Measurements from ENCODE around the gene ANKRD9.
A peak's percentile ranks its signal among the peaks of the same experiment; 100 is the strongest.

Gene ANKRD9

DNA sequence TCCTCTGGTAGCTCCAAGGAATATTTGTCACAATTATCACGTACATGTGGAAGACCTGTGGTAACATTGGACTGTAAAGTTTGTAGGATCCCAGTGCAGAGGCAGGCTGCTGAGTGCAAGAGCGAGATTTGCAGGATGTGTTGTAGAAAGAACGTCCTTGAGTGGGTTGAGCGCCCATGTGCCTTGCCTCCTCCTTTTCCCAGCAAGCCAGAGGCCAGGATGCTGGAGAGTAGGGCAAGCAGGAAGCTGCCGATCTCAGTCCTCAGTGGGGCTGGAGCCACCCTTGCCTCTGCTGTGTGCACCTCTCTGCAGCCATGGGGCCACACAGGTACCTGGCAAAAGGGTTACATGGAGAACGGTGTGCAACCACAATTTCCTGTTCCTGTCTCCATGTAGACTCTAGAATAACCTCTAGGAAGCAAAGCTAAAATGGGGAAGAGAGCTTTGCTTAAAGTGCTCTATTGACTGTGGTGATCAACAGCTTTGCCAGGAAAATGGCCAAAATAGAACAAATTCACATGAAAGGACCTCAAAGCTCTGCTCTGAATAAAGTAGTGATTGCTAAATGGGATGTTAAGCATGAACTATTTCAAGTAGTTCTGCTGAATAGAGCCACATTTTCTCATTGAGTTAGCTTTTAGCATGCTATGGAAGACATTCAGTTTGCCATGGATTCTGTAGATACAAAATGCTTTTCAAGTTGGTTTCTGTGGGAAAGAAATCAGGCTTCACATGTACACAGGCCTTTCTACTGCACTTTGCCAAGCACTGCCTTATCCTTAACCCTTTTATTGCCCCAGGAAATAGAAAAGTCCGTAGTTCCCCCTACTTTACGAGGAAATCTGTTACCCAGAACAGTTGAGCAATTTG lies 37.4 kb downstream of the ANKRD9 start:
- H3K9ac ChIP-seq (ENCODE audit: low read depth, low read length): no peak overlapping the region
- H3K27ac ChIP-seq (ENCODE audit: low read length): no peak overlapping the region
- no peak for TF ChIP-seq EZH2 (IDR thresholded peaks at IDR 0.05; ENCODE audit: borderline replicate concordance, low read depth, low read length, severe bottlenecking)
- TF ChIP-seq, protein P1, sequence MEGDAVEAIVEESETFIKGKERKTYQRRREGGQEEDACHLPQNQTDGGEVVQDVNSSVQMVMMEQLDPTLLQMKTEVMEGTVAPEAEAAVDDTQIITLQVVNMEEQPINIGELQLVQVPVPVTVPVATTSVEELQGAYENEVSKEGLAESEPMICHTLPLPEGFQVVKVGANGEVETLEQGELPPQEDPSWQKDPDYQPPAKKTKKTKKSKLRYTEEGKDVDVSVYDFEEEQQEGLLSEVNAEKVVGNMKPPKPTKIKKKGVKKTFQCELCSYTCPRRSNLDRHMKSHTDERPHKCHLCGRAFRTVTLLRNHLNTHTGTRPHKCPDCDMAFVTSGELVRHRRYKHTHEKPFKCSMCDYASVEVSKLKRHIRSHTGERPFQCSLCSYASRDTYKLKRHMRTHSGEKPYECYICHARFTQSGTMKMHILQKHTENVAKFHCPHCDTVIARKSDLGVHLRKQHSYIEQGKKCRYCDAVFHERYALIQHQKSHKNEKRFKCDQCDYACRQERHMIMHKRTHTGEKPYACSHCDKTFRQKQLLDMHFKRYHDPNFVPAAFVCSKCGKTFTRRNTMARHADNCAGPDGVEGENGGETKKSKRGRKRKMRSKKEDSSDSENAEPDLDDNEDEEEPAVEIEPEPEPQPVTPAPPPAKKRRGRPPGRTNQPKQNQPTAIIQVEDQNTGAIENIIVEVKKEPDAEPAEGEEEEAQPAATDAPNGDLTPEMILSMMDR (IDR thresholded peaks at IDR 0.05; ENCODE audit: borderline replicate concordance, extremely low read depth, low read length, poor library complexity, severe bottlenecking): no peak
- H3K4me3 ChIP-seq (ENCODE audit: low read depth in 1 of 2, low read length in 2 of 2): no peak overlapping the region
- no peaks in the 10 kb centered on the region for H3K79me2 ChIP-seq (ENCODE audit: insufficient read depth, low read length)
- H3K4me2 ChIP-seq (ENCODE audit: insufficient read depth, low read length): no peak overlapping the region
- no peak overlapping the region for H2AFZ ChIP-seq (ENCODE audit: low read depth, low read length)
- H3K36me3 ChIP-seq (ENCODE audit: insufficient read depth, low read length): peaks cover 3% of the 10 kb centered on the region
- ATAC-seq (ENCODE audit: insufficient read depth, low read depth) (peak; percentile 58), DNase-seq (peak; percentile 6)
- H4K20me1 ChIP-seq (ENCODE audit: insufficient read depth, low read length): no peaks in the 10 kb centered on the region
- H3K27me3 ChIP-seq (ENCODE audit: insufficient read depth, low read length, poor library complexity): no peaks in the 10 kb centered on the region
- H3K4me1 ChIP-seq (ENCODE audit: insufficient read depth, low read length): peaks cover 9% of the 10 kb centered on the region
- H3K9me3 ChIP-seq (ENCODE audit: insufficient read depth, low read length, severe bottlenecking): no peaks in the 10 kb centered on the region

DNA sequence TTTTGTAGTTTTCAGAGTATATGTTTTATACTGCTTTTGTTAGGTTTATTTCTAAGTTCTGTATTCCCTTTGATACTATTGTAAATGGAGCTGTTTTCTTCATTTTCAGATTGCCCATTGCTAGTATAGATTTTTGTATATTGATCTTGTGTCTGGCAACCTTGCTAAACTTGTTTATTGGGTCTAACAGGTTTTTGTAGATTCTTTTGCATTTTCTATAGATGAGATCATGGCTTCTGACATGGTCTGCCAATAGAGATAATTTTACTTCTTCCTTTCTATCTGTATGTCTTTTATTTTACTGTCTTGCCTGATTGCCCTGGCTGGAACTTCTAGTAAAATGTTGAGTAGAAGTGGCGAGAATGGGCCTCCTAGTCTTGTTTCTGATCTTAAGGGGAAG lies 40.3 kb downstream of the ANKRD9 start:
- Histone ChIP-seq H3K27ac (ENCODE audit: low read length) (no peak overlapping the region), H3K4me3 (ENCODE audit: low read depth in 1 of 2, low read length in 2 of 2) (no peak overlapping the region), H3K4me2 (ENCODE audit: insufficient read depth, low read length) (no peak overlapping the region), H3K9me3 (ENCODE audit: insufficient read depth, low read length, severe bottlenecking) (no peaks in the 10 kb centered on the region), H3K79me2 (ENCODE audit: insufficient read depth, low read length) (no peaks in the 10 kb centered on the region), H3K4me1 (ENCODE audit: insufficient read depth, low read length) (peaks cover 9% of the 10 kb centered on the region), H2AFZ (ENCODE audit: low read depth, low read length) (no peak overlapping the region), H3K9ac (ENCODE audit: low read depth, low read length) (no peak overlapping the region), H3K36me3 (ENCODE audit: insufficient read depth, low read length) (peaks cover 12% of the 10 kb centered on the region), H3K27me3 (ENCODE audit: insufficient read depth, low read length, poor library complexity) (no peaks in the 10 kb centered on the region), H4K20me1 (ENCODE audit: insufficient read depth, low read length) (no peaks in the 10 kb centered on the region)
- ATAC-seq (ENCODE audit: insufficient read depth, low read depth): no peak
- no peak for DNase-seq
- no peak for TF ChIP-seq EZH2 (IDR thresholded peaks at IDR 0.05; ENCODE audit: borderline replicate concordance, low read depth, low read length, severe bottlenecking)
- TF ChIP-seq, protein P1 (IDR thresholded peaks at IDR 0.05; ENCODE audit: borderline replicate concordance, extremely low read depth, low read length, poor library complexity, severe bottlenecking): no peak

DNA sequence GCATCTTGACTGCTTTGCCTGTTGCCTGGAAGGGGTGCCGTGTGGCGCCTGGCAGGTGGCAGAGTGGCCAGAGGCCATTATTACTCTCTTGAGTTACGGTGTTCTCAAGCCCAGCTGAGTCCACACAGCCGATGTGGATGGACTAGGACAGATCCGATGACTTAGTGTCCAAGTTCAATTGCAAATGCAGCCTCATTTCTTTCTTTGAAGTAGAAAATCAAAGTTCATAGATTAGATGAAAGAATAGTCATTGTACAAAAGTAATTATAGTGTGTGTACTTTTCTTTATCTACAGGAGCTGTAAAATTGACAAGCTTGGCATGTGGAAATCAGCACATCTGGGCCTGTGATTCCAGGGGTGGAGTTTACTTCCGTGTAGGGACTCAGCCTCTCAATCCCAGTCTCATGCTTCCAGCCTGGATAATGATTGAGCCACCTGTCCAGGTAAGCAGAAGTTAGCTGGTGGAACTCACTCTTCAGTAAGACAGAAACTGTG lies 44.7 kb downstream of the ANKRD9 start:
- ATAC-seq (ENCODE audit: insufficient read depth, low read depth) (no peak), DNase-seq (no peak)
- Histone ChIP-seq H3K4me3 (ENCODE audit: low read depth in 1 of 2, low read length in 2 of 2) (no peak overlapping the region), H3K27me3 (ENCODE audit: insufficient read depth, low read length, poor library complexity) (no peaks in the 10 kb centered on the region), H2AFZ (ENCODE audit: low read depth, low read length) (no peak overlapping the region), H4K20me1 (ENCODE audit: insufficient read depth, low read length) (no peaks in the 10 kb centered on the region), H3K9ac (ENCODE audit: low read depth, low read length) (no peak overlapping the region), H3K9me3 (ENCODE audit: insufficient read depth, low read length, severe bottlenecking) (no peaks in the 10 kb centered on the region), H3K27ac (ENCODE audit: low read length) (no peak overlapping the region), H3K36me3 (ENCODE audit: insufficient read depth, low read length) (peaks cover 12% of the 10 kb centered on the region), H3K4me1 (ENCODE audit: insufficient read depth, low read length) (no peaks in the 10 kb centered on the region), H3K4me2 (ENCODE audit: insufficient read depth, low read length) (no peak overlapping the region), H3K79me2 (ENCODE audit: insufficient read depth, low read length) (no peaks in the 10 kb centered on the region)
- TF ChIP-seq, protein P1 (IDR thresholded peaks at IDR 0.05; ENCODE audit: borderline replicate concordance, extremely low read depth, low read length, poor library complexity, severe bottlenecking): no peak
- no peak for TF ChIP-seq EZH2 (IDR thresholded peaks at IDR 0.05; ENCODE audit: borderline replicate concordance, low read depth, low read length, severe bottlenecking)

All from DND-41 (cell line).